ENCODE measurements around the gene ZBTB16.

The ZBTB16 gene

DNA sequence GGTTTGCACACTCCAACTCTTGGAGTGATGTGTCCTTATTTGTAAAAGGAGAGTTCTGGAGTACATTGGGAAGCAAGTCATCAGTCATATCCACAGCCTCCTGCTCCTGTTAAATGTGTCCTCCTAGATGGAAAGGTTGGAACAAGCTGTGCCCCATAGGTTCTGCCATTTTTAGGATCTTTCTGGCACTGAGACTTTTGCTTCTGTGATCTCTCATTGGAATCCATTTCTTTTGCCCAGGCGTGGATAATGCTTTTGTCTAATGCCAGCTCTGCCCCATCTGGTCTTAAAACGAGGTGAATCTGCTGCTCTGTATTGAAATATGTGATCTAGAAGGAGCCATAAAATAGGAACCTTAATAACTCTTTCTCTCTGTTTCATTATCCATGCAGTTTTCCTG, 66.4 kb downstream of the ZBTB16 start:
- DNase-seq (ENCODE audit: extremely low spot score) = no peak
- ChIA-PET POLR2A (no interaction called here), CTCF (interaction anchor here (1.2 kb wide), 1 partner anchor 9 kb away, joined by 3 read pairs; no protein-coding TSS in a partner anchor)
- TF ChIP-seq, protein P1, sequence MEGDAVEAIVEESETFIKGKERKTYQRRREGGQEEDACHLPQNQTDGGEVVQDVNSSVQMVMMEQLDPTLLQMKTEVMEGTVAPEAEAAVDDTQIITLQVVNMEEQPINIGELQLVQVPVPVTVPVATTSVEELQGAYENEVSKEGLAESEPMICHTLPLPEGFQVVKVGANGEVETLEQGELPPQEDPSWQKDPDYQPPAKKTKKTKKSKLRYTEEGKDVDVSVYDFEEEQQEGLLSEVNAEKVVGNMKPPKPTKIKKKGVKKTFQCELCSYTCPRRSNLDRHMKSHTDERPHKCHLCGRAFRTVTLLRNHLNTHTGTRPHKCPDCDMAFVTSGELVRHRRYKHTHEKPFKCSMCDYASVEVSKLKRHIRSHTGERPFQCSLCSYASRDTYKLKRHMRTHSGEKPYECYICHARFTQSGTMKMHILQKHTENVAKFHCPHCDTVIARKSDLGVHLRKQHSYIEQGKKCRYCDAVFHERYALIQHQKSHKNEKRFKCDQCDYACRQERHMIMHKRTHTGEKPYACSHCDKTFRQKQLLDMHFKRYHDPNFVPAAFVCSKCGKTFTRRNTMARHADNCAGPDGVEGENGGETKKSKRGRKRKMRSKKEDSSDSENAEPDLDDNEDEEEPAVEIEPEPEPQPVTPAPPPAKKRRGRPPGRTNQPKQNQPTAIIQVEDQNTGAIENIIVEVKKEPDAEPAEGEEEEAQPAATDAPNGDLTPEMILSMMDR (IDR thresholded peaks at IDR 0.05; ENCODE audit: control extremely low read depth, extremely low read depth, low read depth, missing control alignments) = no peak

DNA sequence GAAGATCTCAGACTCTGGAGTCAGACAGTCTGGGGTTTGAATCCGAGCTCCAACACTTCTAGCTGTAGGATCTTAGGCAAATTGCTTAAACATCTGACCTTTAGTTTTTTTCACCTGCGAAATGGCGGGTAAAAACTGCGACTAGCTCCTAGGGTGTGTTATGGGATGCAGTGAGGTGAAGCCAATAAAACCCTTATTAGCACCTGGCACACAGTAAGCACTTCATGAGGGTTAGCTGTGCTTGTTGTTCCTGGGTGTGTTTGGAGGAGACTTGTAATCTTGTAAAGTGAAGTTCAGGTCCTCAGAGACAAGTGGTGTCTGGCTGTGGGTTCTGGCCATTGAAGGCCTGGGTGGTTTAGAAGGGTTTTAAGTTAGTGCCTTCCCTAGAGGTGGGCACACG, 68.9 kb downstream of the ZBTB16 start:
- TF ChIP-seq, protein P1 (IDR thresholded peaks at IDR 0.05; ENCODE audit: control extremely low read depth, extremely low read depth, low read depth, missing control alignments) = no peak
- CTCF ChIA-PET = no interaction called here
- no peak for DNase-seq (ENCODE audit: extremely low spot score)
- POLR2A ChIA-PET = no interaction called here

- TF ChIP-seq, protein P1 (IDR thresholded peaks at IDR 0.05; ENCODE audit: control extremely low read depth, extremely low read depth, low read depth, missing control alignments) = no peak
- no peak for DNase-seq (ENCODE audit: extremely low spot score)
- ChIA-PET POLR2A (no interaction called here), CTCF (no interaction called here)
Measured at GRCh38 chr11:114129142-114129541, 69.6 kb downstream of the ZBTB16 start.

DNA sequence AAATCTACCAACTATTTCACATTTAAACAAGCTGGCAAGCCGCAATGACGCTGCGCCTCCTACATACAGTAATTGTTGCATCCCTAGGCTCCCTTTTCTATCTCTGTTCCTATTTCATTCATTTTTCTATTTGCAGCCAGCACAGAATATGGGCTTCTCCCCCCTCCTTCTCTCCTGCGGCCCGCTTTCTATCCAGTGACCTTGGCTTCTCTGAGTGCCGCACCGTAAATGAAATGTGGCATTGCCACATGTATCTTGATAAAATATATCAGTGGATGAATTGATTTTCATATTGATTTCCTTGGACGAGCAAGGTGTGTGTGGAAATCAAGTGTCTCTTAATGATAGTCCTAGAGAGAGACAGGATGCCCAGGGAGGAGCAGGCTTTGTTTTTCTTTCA, 70.2 kb downstream of the ZBTB16 start:
- DNase-seq (ENCODE audit: extremely low spot score) = no peak
- TF ChIP-seq, protein P1 (IDR thresholded peaks at IDR 0.05; ENCODE audit: control extremely low read depth, extremely low read depth, low read depth, missing control alignments) = no peak
- POLR2A ChIA-PET = no interaction called here
- CTCF ChIA-PET = no interaction called here

- TF ChIP-seq, protein P1 (IDR thresholded peaks at IDR 0.05; ENCODE audit: control extremely low read depth, extremely low read depth, low read depth, missing control alignments) = no peak
- DNase-seq (ENCODE audit: extremely low spot score) = no peak
- POLR2A ChIA-PET = no interaction called here
- CTCF ChIA-PET = no interaction called here
Measured at GRCh38 chr11:114130115-114130576, 70.6 kb downstream of the ZBTB16 start.

DNA sequence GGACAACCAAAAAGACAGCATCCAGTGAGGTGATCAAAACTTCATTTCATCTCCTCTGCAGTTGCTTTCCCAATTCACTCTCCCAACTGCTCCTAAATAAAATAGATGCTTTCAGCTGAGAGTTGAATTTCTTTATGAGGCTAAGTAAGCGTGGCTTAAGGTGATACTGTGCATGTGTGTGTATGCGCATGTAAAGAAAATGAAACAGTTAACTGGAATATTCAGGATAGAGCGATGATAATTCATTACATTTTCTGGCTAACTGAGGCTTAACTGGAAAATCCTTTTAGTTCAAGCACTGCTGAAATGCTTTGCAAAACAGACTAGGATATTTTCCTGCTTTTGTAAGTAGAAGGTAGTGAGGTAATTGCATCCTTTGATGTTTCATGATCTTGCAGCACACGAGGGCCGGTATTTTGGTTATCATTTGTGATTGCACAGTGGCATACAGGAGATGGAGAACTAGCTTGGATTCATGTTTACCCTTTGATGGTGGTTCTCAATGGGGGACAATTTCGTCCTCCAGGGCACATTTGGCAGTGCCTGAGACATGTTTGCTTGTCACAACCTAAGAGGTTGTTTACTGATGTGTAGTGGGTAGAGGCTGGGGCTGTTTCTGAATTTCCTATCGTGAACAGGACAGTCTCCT, 71.2 kb downstream of the ZBTB16 start:
- ChIA-PET CTCF (no interaction called here), POLR2A (no interaction called here)
- TF ChIP-seq, protein P1 (IDR thresholded peaks at IDR 0.05; ENCODE audit: control extremely low read depth, extremely low read depth, low read depth, missing control alignments) = no peak
- DNase-seq (ENCODE audit: extremely low spot score) = no peak

All from GM10248 (cell line).